GM12872 (cell line): ENCODE data around the gene PSORS1C2.

Experiments used
- CTCF ChIP-seq: IDR thresholded peaks from 3 replicates; pipeline ENCODE4 v1.5.1; 2011; ENCODE audit warnings: low read depth, mild to moderate bottlenecking, low read length, moderate library complexity; ENCODE audit not compliant: insufficient read depth

The PSORS1C2 gene

GRCh38 chr6:31116661-31117385 is 22.0 kb downstream of the PSORS1C2 start:
- TF ChIP-seq CTCF, result no peak

GRCh38 chr6:31115941-31116560 is 22.8 kb downstream of the PSORS1C2 start:
- no peak for TF ChIP-seq CTCF

GRCh38 chr6:31114970-31115849 is 23.7 kb downstream of the PSORS1C2 start:
- TF ChIP-seq CTCF, result no peak; the same call in 2 of the 3 replicates

- TF ChIP-seq CTCF, result no peak
Observed at GRCh38 chr6:31114541-31114878, 24.4 kb downstream of the PSORS1C2 start, which contains the start of gene PSORS1C1. Gene PSORS1C1 (plus strand): TSS chr6:31114800. CDS start chr6:31129633, 14,833 bp downstream.

GRCh38 chr6:31113861-31114540 is 24.9 kb downstream of the PSORS1C2 start:
- TF ChIP-seq CTCF, result no peak

GRCh38 chr6:31112478-31112877 is 26.4 kb downstream of the PSORS1C2 start, which contains the start of gene C6orf15:
Gene C6orf15 (minus strand): TSS chr6:31112575. CDS start chr6:31112555, 20 bp downstream.
- TF ChIP-seq CTCF, result no peak
